ENCODE data around the gene CTBP2.

- TF ChIP-seq POLR2A (IDR thresholded peaks at IDR 0.05): no peak
- peak; percentile 88 for TF ChIP-seq POLR2AphosphoS5 (IDR thresholded peaks at IDR 0.05)
- peak in 3 of 4 experiments; percentile 83 to 92 (median 89) for TF ChIP-seq CTCF (IDR thresholded peaks at IDR 0.05)
- no peak for TF ChIP-seq EP300 (IDR thresholded peaks at IDR 0.05)
These were observed 99.4 kb downstream of the CTBP2 start for GRCh38 chr10:125060826-125061556.

Measured in gastroesophageal sphincter (tissue), 3 donors.